GM10266 (cell line): ENCODE data around the gene ADAD1.
"Not testable (repeated sequence)": the region's sequence is repeated elsewhere in the genome, so short reads cannot be mapped to it uniquely, and the experiment has no call there.

ENCODE experiments used
- DNase-seq: peaks from one replicate; pipeline ENCODE4 v3.0.0; 2012; ENCODE audit errors: extremely low spot score
- CTCF ChIP-seq: IDR thresholded peaks from 2 replicates; pipeline ENCODE4 v1.5.1; 2012; ENCODE audit warnings: mild to moderate bottlenecking, low read depth; ENCODE audit not compliant: control insufficient read depth, insufficient read depth; ENCODE audit errors: missing control alignments

ADAD1 gene

GRCh38 chr4:122356317-122356808 is 22.4 kb upstream of the ADAD1 start:
- no peak for TF ChIP-seq CTCF
- no peak for DNase-seq

- DNase-seq = no peak
- no peak for TF ChIP-seq CTCF
Observed at GRCh38 chr4:122360754-122361153, 18.1 kb upstream of the ADAD1 start.

GRCh38 chr4:122364700-122365404 is 14.0 kb upstream of the ADAD1 start:
- TF ChIP-seq CTCF = no peak
- no peak for DNase-seq

- DNase-seq = not testable (repeated sequence)
Observed at GRCh38 chr4:122368786-122369185, 10.0 kb upstream of the ADAD1 start.

GRCh38 chr4:122377352-122377751 is 1.5 kb upstream of the ADAD1 start:
- DNase-seq = no peak
- no peak for TF ChIP-seq CTCF

- TF ChIP-seq CTCF = no peak
- no peak for DNase-seq
Observed at GRCh38 chr4:122379239-122379638, 428 bp downstream of the ADAD1 start.

- DNase-seq = no peak
- no peak for TF ChIP-seq CTCF
Observed at GRCh38 chr4:122383341-122383740, 4.5 kb downstream of the ADAD1 start.

GRCh38 chr4:122384245-122384644 is 5.4 kb downstream of the ADAD1 start:
- TF ChIP-seq CTCF = no peak
- DNase-seq = no peak
